AG04450 (cell line): ENCODE measurements around the gene CCDC150. TPM values are rescaled to one million over a fixed set of nuclear protein-coding genes. Genes with fewer than 3 reads are reported as not detected.

Source experiments
- CTCF ChIA-PET: fragments of 300-600, 350-600 bp; formaldehyde crosslinking; extraction: SDS; loops from one replicate; lab custom pipeline; 2022; ENCODE audit warnings: antibody characterized with exemption, inconsistent platforms; lab: Charles Lee
- POLR2A ChIA-PET: fragments of 350-600 bp; formaldehyde crosslinking; extraction: SDS; loops from one replicate; lab custom pipeline; 2021; ENCODE audit warnings: antibody characterized with exemption, inconsistent platforms; lab: Yijun Ruan, JAX
- DNase-seq: peaks from one replicate; pipeline ENCODE4 v3.0.0-alpha.2; 2011; ENCODE audit warnings: low read depth, low spot score
- H3K27ac ChIP-seq: one replicate; pipeline ENCODE4 v1.5.1; 2012; ENCODE audit warnings: low read depth, low read length, control low read depth
- H3K27me3 ChIP-seq: one replicate; pipeline ENCODE4 v1.6.0; 2012; ENCODE audit warnings: low read length; ENCODE audit not compliant: control insufficient read depth, insufficient read depth
- H3K4me3 ChIP-seq: 2 replicates; pipeline ENCODE4 v1.5.1; 2011; ENCODE audit warnings: mild to moderate bottlenecking, low read depth, low read length, control low read depth
- H3K9me3 ChIP-seq: 2 replicates; pipeline ENCODE4 v1.5.1; 2012; ENCODE audit warnings: low read length; ENCODE audit not compliant: control insufficient read depth, insufficient read depth
- CTCF ChIP-seq: IDR thresholded peaks from 2 replicates; pipeline ENCODE4 v1.5.1; 2011; ENCODE audit warnings: low read depth, low read length, control low read depth, inconsistent platforms
- polyA minus RNA-seq: library from RNA; depleted of rRNA, polyadenylated mRNA; stranded (reverse); fragments of >200 nt; gene quantifications from 2 replicates; pipeline ENCODE4 v1.2.3, GENCODE V29; 2011; rRNA and poly(A)+ RNA removed
- polyA plus RNA-seq: library from polyadenylated mRNA; depleted of rRNA; stranded (reverse); fragments of >200 nt; gene quantifications from 2 replicates; pipeline ENCODE4 v1.2.3, GENCODE V29; 2011; rRNA removed

CCDC150 gene
- polyA plus RNA-seq (1.3 and 1.5 TPM in 2 replicates), polyA minus RNA-seq (1.6 and 3.5 TPM in 2 replicates)

- CTCF ChIA-PET, result interaction anchor here (0.7 to 1.5 kb wide), 7 partner anchors 24 to 571 kb away, joined by 3 to 5 read pairs (median 3); partner anchors contain the start of gene DNAH7
- peak; percentile 76 for DNase-seq
- Histone ChIP-seq H3K9me3 (peaks cover 3% of the 10 kb centered on the region; the same call in 1 of the 2 replicates), H3K4me3 (peak within 1 kb of the TSS; percentile 84), H3K27ac (peak within 1 kb of the TSS; percentile 47), H3K27me3 (no peaks in the 10 kb centered on the region)
- TF ChIP-seq CTCF, result peak; percentile 24; the same call in 1 of the 2 replicates
- POLR2A ChIA-PET, result interaction anchor here (0.5 to 1.1 kb wide), 2 partner anchors 38 to 119 kb away, joined by 6 to 10 read pairs; no protein-coding TSS in a partner anchor
Observed at GRCh38 chr2:196639180-196640030, at the start of gene CCDC150. CCDC150 (plus strand) TSS chr2:196639715; CDS start chr2:196639767, 52 bp downstream.

- Histone ChIP-seq H3K4me3 (no peak overlapping the region), H3K9me3 (no peaks in the 10 kb centered on the region; the same call in 1 of the 2 replicates), H3K27ac (no peak overlapping the region), H3K27me3 (no peaks in the 10 kb centered on the region)
- POLR2A ChIA-PET, result no interaction called here
- no peak for TF ChIP-seq CTCF
- CTCF ChIA-PET, result interaction anchor here (1.2 to 1.3 kb wide), 2 partner anchors 161 to 523 kb away, joined by 3 to 4 read pairs; no protein-coding TSS in a partner anchor
- no peak for DNase-seq
Observed at GRCh38 chr2:196590286-196590685, 49.2 kb upstream of the CCDC150 start.

DNA sequence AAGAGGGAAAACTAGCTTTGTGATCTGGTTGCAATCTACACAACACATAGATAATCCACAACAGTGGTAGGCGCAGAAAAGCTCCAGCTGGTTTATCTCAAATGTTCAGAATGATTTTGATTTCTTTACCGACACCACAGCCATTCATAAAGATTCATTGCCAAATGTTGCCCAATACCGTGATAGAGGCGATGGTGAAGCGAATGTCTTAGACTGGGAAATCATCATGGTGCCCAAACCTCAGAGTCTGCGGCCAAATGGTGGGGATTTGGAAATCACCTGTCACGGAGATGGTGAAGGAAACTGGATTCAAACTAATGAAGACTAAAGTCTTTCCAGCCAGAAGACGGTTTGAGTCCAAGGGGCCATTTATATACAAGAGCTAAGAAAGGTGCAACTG lies 48.5 kb upstream of the CCDC150 start:
- H3K4me3 ChIP-seq, result no peak overlapping the region
- DNase-seq, result no peak
- H3K27ac ChIP-seq, result no peak overlapping the region
- ChIA-PET CTCF (interaction anchor here (1.2 kb wide), 1 partner anchor 524 kb away, joined by 3 read pairs; no protein-coding TSS in a partner anchor), POLR2A (no interaction called here)
- no peaks in the 10 kb centered on the region; the same call in 1 of the 2 replicates for H3K9me3 ChIP-seq
- H3K27me3 ChIP-seq, result no peaks in the 10 kb centered on the region
- no peak for TF ChIP-seq CTCF

- no peak for TF ChIP-seq CTCF
- Histone ChIP-seq H3K27me3 (no peaks in the 10 kb centered on the region), H3K9me3 (no peaks in the 10 kb centered on the region; the same call in 1 of the 2 replicates), H3K27ac (no peak overlapping the region), H3K4me3 (no peak overlapping the region)
- POLR2A ChIA-PET, result no interaction called here
- CTCF ChIA-PET, result interaction anchor here (1.0 to 1.7 kb wide), 6 partner anchors 55 to 524 kb away, joined by 3 to 6 read pairs (median 5); partner anchors contain the start of gene DNAH7
- DNase-seq, result no peak
Observed at GRCh38 chr2:196591621-196592022, 47.9 kb upstream of the CCDC150 start.
